Left renal pelvis (tissue), 4 donors: ENCODE data around the gene CORO7. TPM values are rescaled to one million over a fixed set of nuclear protein-coding genes. Genes with fewer than 3 reads are reported as not detected.

Experiments used
- DNase-seq, 4 donors: peaks; one replicate each; pipeline ENCODE4 v3.0.0-alpha.2; 2013; ENCODE audit warnings: low read depth in 4 of 4, low spot score in 3 of 4
- polyA plus RNA-seq, 4 donors: library from polyadenylated mRNA; unstranded; fragments of 120-200 nt; gene quantifications; one replicate each; pipeline ENCODE4 v1.2.1, GENCODE V29; 2013; ENCODE audit not compliant: insufficient read length in 4 of 4

The CORO7 gene
- polyA plus RNA-seq, 4 donors = 14.1 to 25.5 (median 16.9) TPM

DNA sequence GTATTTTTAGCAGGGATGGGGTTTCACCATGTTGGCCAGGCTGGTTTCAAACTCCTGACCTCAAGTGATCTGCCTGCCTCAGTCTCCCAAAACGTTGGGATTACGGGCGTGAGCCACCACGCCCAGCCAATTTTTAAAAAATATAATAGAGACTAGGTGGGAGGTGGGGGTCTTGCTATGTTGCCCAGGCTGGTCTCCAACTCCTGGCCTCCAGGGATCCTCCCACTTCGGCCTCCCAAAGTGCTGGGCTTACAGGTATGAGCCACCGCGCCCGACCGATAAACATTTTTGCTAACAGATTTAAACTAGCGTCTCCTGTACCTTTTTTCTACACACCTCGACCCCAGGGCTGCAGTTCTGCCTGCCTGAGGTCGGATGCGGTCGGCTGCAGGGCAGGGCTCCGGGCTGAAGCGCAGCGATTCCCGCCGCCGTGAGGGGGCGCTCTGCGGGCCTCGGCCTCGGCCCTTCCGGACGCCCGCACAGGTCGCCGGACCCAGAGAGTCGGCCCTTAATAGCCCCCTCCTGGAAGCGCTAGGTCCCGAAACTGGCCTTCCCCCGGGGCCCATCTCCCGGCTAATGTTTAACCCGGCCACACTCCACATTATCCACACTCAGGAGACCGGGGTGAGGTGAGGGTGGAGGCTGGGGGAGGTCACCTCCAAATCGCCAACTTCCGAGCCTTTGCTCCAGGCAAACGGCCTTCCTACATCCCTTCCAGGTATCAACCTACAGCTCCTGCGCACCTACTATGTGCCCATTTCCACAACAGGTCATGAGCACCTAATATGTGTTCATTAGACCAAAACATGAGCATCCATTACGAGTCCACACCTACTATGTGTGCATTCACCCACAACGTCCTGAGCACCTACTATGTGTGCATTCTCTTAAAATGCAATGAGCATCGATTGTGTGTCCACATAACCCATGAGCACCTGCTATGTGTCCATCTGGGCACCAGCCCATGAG is 102.5 kb downstream of the CORO7 start:
- DNase-seq = no peak

DNA sequence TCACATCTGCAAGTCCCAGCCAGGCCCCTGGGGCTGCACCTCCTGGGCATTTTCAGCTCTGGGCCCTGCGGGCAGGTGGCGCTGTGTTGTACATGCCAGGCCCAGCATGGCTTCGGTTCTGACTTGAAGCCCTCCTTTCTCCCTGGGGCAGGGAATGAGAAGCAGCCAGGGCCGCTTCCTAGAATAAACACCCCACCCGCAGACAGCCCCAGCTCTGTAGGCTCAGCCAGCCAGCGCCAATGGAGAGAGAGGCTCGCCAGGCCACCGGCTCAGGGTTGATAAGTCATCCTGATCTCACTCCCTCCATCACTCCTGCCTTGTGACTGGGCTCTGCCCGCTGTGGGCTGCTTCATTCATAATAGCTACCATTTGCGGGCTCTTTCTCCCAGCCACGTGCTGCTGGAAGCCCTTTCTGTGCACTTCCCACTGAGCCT is 106.5 kb downstream of the CORO7 start:
- DNase-seq = no peak

DNA sequence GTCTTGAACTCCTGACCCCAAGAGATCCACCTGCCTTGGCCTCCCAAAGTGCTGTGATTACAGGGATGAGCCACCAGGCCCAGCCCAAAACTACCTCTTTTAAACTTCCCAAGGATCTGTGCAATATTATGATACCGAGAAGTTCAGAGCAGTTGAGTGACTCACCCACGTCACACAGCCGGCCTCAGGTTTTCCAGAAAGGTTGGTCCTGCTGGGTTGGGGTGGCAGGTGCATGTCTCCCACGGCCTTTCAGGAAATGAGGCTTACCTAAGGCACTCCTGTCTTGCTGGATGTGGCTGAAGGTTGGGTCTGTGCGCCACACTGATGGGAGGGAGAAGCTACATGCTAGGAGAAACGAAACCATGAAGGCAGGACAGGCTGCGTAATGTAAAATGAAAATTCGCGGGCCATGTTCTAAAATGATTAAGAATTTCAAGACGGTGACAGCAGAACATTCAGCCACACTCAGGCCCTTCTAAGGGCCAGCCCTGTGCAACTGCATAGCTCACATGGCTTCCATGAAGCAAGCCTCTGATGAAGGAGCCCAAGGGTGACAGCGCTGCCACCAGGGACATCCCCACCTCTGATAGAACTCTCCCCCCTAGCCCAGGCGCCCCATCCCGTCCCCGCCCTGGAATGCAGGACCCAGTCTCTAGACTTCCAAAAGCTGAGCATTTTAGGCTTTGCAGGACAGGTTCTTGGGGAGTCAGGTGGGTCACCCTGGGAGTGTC is 107.1 kb downstream of the CORO7 start:
- DNase-seq = no peak

DNA sequence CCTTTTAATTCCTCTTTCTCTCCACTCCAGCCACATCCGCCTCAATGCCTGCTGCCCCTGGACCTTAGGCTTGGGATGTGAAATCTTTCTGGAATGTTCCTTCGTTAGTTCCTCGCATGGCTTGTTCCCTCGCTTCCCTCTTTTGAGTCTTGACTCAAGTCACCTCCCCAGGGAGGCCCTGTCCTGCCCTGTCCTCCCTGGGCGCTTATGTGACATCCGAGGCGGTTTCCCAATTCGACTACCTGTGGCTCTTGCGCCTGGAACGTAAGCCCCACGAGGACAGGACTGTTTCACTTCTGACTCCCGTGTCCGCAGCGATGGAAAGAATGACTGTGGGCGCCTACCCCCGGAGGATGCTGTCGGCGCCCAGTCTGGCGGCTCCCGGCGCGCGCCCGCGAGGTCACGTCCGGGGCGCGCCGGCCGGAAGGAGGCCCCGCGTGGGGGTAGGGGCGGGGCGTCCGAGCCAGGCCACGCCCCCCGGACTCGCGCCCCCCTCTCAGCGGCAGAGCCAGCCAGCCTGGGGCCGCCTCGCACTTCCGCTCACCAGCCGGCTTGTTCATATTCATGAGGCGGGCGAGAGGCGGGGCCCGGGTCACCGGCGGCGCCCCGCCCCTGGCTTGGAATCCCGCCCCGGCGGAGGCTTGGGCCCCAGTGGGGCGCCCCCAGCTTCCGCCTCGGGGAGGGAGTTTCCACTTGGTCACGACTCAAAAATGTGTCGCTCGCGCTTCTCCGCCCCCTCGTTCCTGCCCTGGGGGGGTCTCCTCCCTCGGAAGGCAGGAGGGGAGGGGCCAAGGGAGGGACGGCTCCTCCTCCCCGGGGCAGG is 109.0 kb downstream of the CORO7 start:
- peak; percentile 81 to 89 (median 82) for DNase-seq

DNA sequence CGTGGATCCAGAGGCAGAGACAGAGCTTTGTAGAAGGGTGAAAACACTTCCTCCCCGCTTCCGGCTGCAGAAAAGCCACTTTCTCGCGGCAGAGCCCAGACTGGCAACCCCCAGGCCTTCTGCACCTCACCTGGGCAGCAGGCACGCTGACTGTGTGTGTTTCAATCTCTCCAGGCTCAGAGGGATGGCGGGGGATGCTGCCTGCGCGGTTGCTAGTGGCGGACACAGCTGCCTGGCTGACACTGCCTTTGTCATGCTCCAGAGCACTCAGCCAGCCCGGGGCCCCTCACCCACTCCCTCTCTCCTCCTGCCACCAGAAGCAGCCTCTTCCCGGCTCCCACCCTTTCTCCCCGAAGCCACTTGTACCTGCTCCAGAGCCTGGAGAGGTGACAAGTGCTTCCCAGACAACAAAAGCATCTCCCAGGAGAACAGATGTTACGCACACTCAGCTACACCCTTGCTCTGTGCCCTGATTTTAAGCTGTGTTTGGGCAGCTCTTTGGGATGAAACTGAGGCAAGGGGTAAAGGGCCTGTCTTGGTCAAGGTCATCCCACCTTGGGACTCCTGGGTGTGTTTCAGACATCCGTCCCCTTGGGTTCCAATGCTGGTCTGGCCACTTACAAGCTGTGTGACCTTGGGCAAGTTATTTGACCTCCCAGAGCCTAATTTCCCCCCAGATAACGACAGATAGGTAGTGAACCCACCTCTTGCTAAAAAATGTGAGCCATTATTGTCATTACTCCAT is 109.8 kb downstream of the CORO7 start:
- no peak for DNase-seq

Other genes starting within 250 kb of the CORO7 start
- 1 to 10 TPM in 3 of 4 donors, under 1 TPM in 1; 0.90 to 2.9 (median 1.5) TPM for gene SRL, start 174.5 kb downstream of the CORO7 start, polyA plus RNA-seq
- gene TFAP4, start 143.6 kb downstream of the CORO7 start, polyA plus RNA-seq = 10 to 100 TPM; 16.1 to 29.1 (median 17.7) TPM
- 10 to 100 TPM; 36.0 to 75.3 (median 45.3) TPM for gene GLIS2, start 100.5 kb downstream of the CORO7 start, polyA plus RNA-seq
- gene PAM16, start 65.3 kb downstream of the CORO7 start, polyA plus RNA-seq = 10 to 100 TPM; 19.4 to 36.3 (median 21.6) TPM
- gene VASN, start 44.7 kb downstream of the CORO7 start, polyA plus RNA-seq = 10 to 100 TPM; 35.7 to 68.7 (median 44.1) TPM
- gene DNAJA3, start 9.3 kb upstream of the CORO7 start, polyA plus RNA-seq = 10 to 100 TPM; 24.3 to 48.9 (median 37.1) TPM
- 10 to 100 TPM; 27.3 to 52.9 (median 35.3) TPM for gene NMRAL1, start 58.0 kb upstream of the CORO7 start, polyA plus RNA-seq
- gene HMOX2, start 59.8 kb upstream of the CORO7 start, polyA plus RNA-seq = 10 to 100 TPM; 47.5 to 53.7 (median 49.6) TPM
- 10 to 100 TPM; 21.0 to 31.1 (median 28.3) TPM for gene CDIP1, start 122.2 kb upstream of the CORO7 start, polyA plus RNA-seq
- under 1 TPM; 0.14 to 0.41 (median 0.23) TPM for gene C16orf96, start 139.7 kb upstream of the CORO7 start, polyA plus RNA-seq
- gene UBALD1, start 198.3 kb upstream of the CORO7 start, polyA plus RNA-seq = 10 to 100 TPM; 11.7 to 30.8 (median 14.2) TPM
- gene MGRN1, start 208.2 kb upstream of the CORO7 start, polyA plus RNA-seq = 10 to 100 TPM; 38.7 to 70.3 (median 53.1) TPM